ENCODE results near the gene BAG3.

BAG3 gene

GRCh38 chr10:119667562-119668328, 16.6 kb downstream of the BAG3 start:
- DNase-seq: peak; percentile 65

- no peak for DNase-seq
Measured at GRCh38 chr10:119668461-119668860, 17.3 kb downstream of the BAG3 start.

GRCh38 chr10:119669331-119669730, 18.2 kb downstream of the BAG3 start:
- DNase-seq: no peak

- DNase-seq: no peak
Measured at GRCh38 chr10:119669975-119670640, 18.9 kb downstream of the BAG3 start.

- no peak for DNase-seq
Measured at GRCh38 chr10:119670717-119671116, 19.5 kb downstream of the BAG3 start.

- DNase-seq: no peak
Measured at GRCh38 chr10:119671381-119671780, 20.2 kb downstream of the BAG3 start.

- no peak for DNase-seq
Measured at GRCh38 chr10:119672291-119672690, 21.1 kb downstream of the BAG3 start.

GRCh38 chr10:119673271-119673670, 22.1 kb downstream of the BAG3 start:
- DNase-seq: no peak

GRCh38 chr10:119675483-119676170, 24.4 kb downstream of the BAG3 start:
- DNase-seq: no peak

- DNase-seq: no peak
Measured at GRCh38 chr10:119677126-119677525, 25.9 kb downstream of the BAG3 start.

- DNase-seq: no peak
Measured at GRCh38 chr10:119677904-119678755, 26.9 kb downstream of the BAG3 start.

GRCh38 chr10:119679480-119679829, 28.3 kb downstream of the BAG3 start:
- no peak for DNase-seq

GRCh38 chr10:119680050-119680449, 28.9 kb downstream of the BAG3 start:
- DNase-seq: peak; percentile 65

- DNase-seq: no peak
Measured at GRCh38 chr10:119680650-119681081, 29.5 kb downstream of the BAG3 start.

- no peak for DNase-seq
Measured at GRCh38 chr10:119686465-119687191, 35.4 kb downstream of the BAG3 start.

- no peak for DNase-seq
Measured at GRCh38 chr10:119687192-119688032, 36.2 kb downstream of the BAG3 start.

- DNase-seq: no peak
Measured at GRCh38 chr10:119688033-119688508, 36.9 kb downstream of the BAG3 start.

GRCh38 chr10:119689016-119689580, 37.9 kb downstream of the BAG3 start:
- no peak for DNase-seq

- DNase-seq: no peak
Measured at GRCh38 chr10:119691726-119692125, 40.5 kb downstream of the BAG3 start.

- DNase-seq: no peak
Measured at GRCh38 chr10:119693262-119693957, 42.2 kb downstream of the BAG3 start.
